Ishikawa (cell line): ENCODE results near the gene DGKI.

ENCODE experiments used
- CEBPB ChIP-seq: IDR thresholded peaks from 2 replicates; pipeline ENCODE4 v1.6.1; 2012
- EP300 ChIP-seq: IDR thresholded peaks from 2 replicates; pipeline ENCODE4 v1.6.1; 2012; ENCODE audit warnings: borderline replicate concordance
- TAF1 ChIP-seq: IDR thresholded peaks from 2 replicates; pipeline ENCODE4 v1.6.1; 2012; ENCODE audit warnings: low read depth, mild to moderate bottlenecking
- TF ChIP-seq, protein P1 (sequence below): IDR thresholded peaks from 2 replicates; pipeline ENCODE4 v1.6.1; 2012

DNA sequence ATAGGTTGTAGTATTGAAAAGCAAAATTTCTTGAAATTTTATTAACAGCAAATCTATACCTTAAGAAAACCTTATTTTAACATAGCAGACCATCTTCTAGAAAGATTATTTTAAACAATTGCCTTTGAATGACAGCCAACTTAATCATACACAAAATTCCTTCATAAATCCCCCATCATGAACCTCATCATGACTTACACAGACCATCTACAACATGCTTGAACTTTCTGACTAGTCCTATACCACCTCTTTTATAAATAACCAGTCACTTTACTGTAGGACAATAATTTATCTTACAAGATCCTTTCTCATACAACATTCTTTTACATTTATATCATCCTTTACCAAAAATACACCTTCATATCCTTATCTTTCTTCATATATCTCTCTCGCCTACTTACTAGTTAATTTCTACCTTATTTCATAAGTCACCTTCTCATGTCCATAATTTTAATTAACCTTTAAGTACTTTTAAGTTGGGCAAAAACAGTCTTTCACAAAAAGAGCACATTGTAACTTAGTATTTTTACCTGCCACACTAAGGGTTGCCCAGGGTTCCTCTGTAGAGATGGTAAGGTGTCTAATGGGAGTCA lies 486.6 kb downstream of the DGKI start:
- TF ChIP-seq, protein P1, sequence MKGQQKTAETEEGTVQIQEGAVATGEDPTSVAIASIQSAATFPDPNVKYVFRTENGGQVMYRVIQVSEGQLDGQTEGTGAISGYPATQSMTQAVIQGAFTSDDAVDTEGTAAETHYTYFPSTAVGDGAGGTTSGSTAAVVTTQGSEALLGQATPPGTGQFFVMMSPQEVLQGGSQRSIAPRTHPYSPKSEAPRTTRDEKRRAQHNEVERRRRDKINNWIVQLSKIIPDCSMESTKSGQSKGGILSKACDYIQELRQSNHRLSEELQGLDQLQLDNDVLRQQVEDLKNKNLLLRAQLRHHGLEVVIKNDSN: no peak
- TF ChIP-seq TAF1 (no peak), CEBPB (no peak), EP300 (no peak)
